ENCODE measurements around the gene AMER3. TPM values are rescaled to one million over a fixed set of nuclear protein-coding genes. Genes with fewer than 3 reads are reported as not detected.
"Not testable (repeated sequence)": the region's sequence is repeated elsewhere in the genome, so short reads cannot be mapped to it uniquely, and the experiment has no call there.

Gene AMER3, protein sequence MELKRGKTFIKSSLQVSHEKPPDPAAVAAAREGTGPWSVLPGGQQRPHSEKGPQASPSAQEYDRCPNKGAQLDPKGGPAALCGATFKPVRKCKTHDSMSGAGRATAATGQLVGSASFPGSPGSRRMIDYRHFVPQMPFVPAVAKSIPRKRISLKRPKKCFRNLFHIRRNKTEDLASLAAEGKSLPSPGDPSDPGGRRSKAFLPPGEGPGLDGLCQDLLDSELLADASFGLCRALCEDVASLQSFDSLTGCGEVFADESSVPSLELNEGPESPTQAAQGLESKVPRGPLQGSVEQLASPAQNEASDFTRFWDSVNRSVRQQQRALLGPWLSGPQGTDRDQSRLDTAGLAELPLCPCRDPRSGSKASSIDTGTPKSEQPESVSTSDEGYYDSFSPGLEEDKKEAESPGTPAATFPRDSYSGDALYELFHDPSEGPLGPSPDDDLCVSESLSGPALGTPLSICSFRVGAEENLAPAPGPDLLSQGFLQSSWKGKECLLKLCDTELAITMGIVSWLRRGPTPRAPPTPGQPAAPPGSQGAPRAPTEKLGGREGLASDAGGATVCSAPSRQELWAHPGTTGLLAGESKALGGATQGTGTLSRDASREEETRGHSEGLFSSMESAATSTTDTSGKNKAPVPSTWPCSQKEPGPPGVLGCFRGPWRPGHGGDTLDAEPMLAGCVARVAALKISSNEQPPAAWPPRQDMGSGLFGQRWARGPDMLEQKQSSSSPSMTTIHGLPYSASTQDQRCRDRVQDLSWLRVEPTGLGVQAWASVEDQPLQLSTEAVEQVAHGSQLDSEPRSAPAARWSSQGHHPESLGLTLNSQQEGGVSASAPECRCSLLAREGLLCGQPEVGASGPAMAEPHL
- polyA plus RNA-seq (2012; ENCODE audit: insufficient read depth, insufficient read length): not detected

DNA sequence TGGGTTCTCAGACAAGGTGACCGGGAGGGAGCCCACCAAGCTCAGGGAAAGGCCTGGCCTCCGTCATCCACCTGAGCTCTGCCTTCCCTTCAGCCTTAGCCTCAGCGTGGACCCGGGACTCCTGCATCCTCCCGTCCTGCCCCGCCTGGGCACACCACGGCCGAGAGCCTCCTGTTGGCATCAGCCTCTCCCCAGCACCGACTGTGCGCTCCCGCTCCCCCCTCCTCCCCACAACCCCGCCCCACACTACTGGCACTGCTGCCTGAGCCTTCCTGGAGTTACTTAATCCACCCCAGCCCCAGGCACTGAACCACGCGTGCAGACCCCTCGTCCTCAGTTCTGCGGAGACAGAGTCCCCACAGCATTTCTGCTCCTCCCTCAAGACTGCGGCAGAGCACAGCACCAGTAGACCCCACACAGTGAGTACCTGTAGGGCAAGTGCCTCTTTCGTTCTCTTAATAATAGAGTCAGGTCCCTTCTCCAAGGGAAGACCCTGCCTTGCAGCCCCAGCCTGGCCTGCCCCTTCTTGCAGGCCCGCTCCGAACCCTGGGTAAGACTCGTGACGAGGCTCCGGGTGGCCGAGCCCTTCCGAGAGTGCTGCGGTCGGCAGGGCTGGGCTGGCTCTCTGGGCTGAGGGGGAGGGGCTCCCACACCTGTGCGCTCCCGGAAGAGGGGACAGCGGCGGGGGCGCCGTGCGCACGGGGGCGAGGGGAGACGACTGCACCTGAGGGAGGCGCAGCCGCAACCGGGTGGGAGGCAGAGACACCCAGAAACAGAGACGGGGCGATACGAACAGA, at the start of gene AMER3:
TSS of gene AMER3 (plus strand) at position 285 of the 797 bp plus-strand sequence. CDS start 6,533 bp downstream, outside the sequence.
- DNase-seq (ENCODE audit: low read depth, low spot score): no peak
- no peak within 1 kb of the TSS for H3K4me3 ChIP-seq (ENCODE audit: low read length)

DNA sequence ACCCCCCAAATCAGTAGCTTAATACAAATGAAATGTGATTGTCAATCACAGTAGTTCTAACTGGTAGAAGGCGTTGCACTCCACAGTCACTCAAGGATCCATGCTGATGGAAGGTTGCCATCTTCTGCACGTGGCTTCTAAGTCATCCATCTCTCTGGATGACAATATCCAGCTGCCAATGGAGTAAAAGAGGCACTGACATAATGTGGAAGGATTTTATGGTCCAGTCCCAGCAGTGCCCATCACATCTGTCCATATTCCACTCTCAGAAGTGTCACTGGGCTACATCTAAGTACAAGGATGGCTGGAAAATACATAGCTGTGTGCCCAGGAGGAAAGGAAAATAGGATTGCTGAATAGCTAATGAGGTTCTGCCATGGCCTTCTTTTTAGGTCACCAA, 40.5 kb upstream of the AMER3 start:
- not testable (repeated sequence) for H3K4me3 ChIP-seq (ENCODE audit: low read length); DNase-seq (ENCODE audit: low read depth, low spot score)

DNA sequence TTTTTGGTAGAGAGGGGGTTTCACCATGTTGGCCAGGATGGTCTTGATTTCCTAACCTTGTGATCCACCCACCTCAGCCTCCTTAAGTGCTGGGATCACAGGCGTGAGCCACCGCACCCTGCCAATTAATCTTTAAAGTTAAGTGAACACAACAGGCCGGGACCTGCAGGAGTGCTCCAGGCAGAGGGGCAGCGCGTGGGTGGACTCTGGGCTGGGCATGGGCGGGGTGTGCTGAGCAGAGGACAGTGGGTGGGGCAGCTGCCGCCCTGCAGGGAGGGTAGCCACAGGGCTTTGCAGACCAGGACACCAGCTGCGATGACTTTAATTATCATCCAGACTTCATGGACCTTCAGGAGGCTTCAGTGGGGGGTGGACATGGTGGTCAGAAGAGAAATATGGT, 35.3 kb upstream of the AMER3 start:
- no peak for DNase-seq (ENCODE audit: low read depth, low spot score)
- H3K4me3 ChIP-seq (ENCODE audit: low read length): no peak overlapping the region

DNA sequence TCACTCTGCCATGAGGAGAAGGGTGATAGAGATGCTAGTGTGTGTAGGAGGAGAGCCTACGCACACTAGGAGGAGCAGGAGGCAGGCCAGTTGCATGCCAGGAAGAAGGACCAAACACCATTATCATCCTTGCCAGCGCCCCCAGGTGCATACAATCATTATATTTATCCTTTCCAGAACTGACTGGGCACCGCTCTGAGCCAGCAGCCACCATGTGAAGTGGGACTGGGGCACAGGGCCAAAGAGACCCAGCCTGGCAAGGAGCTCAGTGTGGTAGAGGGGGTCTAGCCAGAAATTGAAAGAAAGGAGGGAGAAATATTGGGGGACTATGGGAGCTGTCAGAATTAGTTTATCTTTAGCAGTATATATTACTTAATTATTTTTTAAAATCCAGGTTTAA, 34.8 kb upstream of the AMER3 start:
- DNase-seq (ENCODE audit: low read depth, low spot score): no peak
- H3K4me3 ChIP-seq (ENCODE audit: low read length): no peak overlapping the region

DNA sequence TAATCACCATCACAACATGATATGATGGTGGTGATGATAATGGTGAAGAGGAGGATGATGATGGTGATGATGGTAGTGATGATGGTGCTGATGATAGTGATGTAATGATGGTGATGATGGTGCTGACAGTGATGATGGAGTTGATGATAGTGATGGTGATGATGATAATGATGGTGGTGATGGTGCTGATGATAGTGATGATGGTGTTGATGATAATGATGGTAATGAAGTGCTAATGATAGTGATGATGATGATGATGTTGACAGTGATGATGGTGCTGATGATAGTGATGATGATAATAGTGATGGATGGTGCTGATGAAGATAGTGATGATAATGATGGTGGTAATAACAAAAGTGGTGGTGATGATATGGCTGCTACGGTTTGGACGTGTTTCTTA, 30.9 kb upstream of the AMER3 start:
- no peak for DNase-seq (ENCODE audit: low read depth, low spot score)
- H3K4me3 ChIP-seq (ENCODE audit: low read length): no peak overlapping the region

DNA sequence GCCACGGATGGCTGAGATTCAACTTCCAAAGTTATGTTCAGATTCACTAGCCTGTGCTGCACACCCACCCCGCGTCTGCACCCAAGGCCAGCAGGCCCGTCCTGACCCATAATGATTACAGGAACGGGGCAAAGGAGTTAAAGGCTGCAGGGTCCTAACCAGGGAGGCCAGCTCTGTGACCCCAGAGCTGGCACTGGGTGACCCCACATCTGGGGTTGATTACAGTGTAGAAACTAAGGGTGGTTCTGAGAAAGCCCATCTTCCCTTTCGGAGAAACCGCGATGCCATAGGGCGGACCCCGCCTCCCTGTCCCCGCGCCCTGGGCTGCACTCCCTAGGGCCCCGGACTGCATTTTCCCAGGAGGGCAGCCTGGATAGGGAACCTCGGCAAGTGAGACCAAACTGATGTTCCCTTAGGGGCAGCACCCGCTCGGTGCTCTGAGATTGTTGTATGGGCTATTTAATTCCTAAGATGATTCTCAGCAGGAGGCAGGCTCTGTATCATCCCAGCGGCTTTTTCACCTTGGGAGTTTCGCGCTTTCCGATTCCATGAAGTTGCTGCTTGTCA, 28.6 kb upstream of the AMER3 start:
- DNase-seq (ENCODE audit: low read depth, low spot score): no peak
- H3K4me3 ChIP-seq (ENCODE audit: low read length): peak overlapping the region; percentile 63

DNA sequence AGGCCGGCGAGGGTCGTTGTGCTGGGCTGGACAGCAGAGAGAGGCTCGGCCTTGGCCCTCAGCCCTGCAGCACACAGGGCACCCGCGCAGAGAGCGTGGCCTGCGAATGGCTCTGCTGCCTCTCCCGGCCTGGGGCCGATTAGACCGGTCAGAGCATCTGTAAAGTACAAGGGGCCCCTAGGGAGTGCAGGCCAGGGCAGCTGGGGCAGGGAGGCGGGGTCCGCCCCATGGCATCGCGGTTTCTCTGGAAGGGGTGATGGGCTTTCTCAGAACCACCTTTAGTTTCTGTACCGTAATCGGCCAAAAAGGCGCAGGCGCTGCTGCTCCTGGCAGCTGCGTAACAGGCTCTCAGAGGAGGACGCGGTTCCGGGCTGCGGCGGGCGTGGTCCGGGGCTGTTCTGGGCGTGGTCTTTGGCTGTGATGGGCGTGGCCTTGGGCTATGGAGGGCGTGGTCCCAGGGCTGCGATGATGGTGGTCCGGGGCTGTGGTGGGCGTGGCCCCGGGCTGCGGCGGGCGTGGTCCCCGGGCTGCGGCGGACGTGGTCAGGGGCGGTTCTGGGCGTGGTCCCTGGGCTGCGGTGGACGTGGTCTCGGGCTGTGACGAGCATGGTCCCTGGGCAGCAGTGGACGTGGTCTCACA, 27.9 kb upstream of the AMER3 start:
- DNase-seq (ENCODE audit: low read depth, low spot score): peak; percentile 75
- H3K4me3 ChIP-seq (ENCODE audit: low read length): peak overlapping the region; percentile 63

DNA sequence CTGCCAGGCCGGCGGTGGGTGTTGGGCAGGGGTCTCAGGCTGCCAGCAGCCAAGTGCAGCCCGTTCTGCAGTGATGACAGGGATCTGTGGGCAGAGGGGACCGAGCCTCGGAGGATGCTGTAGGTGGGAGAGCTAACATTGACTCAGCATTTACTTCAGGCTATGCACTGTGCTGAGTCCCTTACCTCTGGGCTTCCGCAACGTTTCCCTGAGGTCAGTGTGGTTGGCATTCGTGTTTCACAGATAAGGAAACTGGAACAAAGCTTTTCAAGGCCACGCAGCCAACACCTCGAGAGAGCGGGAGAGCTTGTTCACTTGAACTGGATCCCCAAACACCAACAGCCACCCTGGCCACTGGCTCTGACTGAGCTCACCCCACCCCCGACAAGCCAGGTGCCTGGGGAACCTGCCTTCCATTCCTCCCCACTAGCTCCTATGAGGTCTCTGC, 27.3 kb upstream of the AMER3 start:
- peak overlapping the region; percentile 43 for H3K4me3 ChIP-seq (ENCODE audit: low read length)

DNA sequence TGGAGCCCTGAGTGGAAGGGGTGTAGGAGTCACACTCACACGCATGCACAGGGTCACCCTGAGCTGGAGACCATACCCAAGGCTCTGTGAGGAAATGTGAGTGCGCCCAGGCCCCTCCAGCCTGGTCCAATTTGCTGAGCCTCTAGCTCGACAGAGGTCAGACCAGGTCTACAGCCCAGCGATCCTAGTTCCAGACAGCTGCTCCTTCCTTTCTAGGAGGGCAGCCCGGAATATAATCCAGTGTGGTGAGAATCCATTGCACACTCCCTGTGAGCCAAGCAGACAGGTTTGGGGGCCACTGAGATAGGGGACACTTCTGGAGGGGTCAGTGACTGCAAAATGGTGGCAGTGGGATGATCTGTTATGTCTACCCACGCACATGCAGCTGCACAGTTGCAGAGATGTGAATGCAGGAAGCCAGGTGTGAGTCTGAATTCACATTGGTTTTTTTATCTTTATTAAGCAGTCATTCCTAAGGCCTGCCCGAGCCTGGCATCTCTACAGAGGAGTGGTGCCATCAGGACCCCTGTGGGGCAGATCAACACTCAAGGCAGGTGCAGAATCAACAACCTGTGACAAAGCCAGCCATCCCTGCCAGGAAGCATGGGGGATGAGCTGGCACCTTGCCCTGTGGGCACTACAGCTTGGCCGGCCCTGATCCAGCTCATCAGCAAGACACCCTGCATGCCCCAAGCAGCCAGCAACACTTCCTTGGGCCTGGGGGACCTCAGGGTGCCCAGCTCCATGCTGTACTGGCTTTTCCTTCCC, 26.6 kb upstream of the AMER3 start, which contains the start of gene GPR148:
TSS of gene GPR148 (plus strand) at position 522 of the 768 bp plus-strand sequence. CDS start at position 604, 82 bp downstream.
- DNase-seq (ENCODE audit: low read depth, low spot score): peak; percentile 5

More for the DNA sequence above, 27.3 kb upstream of the AMER3 start:
- peak; percentile 7 for DNase-seq (ENCODE audit: low read depth, low spot score)

DNA sequence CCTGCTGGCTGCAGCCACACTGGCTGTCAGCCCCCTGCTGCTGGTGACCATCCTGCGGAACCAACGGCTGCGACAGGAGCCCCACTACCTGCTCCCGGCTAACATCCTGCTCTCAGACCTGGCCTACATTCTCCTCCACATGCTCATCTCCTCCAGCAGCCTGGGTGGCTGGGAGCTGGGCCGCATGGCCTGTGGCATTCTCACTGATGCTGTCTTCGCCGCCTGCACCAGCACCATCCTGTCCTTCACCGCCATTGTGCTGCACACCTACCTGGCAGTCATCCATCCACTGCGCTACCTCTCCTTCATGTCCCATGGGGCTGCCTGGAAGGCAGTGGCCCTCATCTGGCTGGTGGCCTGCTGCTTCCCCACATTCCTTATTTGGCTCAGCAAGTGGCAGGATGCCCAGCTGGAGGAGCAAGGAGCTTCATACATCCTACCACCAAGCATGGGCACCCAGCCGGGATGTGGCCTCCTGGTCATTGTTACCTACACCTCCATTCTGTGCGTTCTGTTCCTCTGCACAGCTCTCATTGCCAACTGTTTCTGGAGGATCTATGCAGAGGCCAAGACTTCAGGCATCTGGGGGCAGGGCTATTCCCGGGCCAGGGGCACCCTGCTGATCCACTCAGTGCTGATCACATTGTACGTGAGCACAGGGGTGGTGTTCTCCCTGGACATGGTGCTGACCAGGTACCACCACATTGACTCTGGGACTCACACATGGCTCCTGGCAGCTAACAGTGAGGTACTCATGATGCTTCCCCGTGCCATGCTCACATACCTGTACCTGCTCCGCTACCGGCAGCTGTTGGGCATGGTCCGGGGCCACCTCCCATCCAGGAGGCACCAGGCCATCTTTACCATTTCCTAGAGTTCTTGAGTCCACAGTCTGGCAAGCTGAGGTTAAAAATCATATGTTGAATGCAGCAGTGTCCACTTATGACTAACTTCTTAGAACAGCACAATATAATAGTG, 25.7 kb upstream of the AMER3 start:
- H3K4me3 ChIP-seq (ENCODE audit: low read length): no peak overlapping the region
- DNase-seq (ENCODE audit: low read depth, low spot score): no peak

More for the DNA sequence above, 26.6 kb upstream of the AMER3 start, which contains the start of gene GPR148:
- H3K4me3 ChIP-seq (ENCODE audit: low read length): peak within 1 kb of the TSS; percentile 43

DNA sequence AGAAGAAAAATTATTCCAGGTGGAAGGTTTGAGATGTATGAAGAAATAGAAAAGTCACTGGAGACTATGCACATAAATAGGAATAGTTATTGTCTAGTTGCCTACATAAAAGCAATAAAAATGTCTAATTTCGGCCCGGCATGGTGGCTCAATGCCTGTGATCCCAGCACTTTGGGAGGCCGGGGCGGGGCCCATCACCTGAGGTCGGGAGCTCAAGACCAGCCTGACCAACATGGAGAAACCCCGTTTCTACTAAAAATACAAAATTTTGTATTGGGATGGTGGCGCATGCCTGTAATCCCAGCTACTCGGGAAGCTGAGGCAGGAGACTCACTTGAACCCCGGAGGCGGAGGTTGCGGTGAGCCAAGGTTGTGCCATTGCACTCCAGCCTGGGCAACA, 23.1 kb upstream of the AMER3 start:
- H3K4me3 ChIP-seq (ENCODE audit: low read length); DNase-seq (ENCODE audit: low read depth, low spot score): not testable (repeated sequence)

DNA sequence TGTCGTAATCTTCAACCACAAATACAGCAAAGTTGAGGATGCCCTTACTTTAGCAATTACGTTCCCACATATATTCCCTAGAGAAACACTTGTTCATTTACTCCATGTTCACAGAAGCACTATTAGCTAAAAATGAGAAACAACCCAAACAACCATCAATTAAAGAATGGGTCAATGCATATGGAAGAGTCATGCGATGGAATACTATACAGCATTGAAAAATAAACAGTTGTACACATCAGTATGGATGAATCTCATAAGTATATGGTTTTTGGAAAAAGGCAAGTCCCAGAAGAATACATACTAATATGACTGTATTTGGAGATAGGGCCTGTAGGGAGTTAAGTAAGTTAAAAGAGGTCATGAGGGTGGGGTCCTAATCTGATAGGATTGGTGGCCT, 20.1 kb upstream of the AMER3 start:
- DNase-seq (ENCODE audit: low read depth, low spot score): no peak
- no peak overlapping the region for H3K4me3 ChIP-seq (ENCODE audit: low read length)

DNA sequence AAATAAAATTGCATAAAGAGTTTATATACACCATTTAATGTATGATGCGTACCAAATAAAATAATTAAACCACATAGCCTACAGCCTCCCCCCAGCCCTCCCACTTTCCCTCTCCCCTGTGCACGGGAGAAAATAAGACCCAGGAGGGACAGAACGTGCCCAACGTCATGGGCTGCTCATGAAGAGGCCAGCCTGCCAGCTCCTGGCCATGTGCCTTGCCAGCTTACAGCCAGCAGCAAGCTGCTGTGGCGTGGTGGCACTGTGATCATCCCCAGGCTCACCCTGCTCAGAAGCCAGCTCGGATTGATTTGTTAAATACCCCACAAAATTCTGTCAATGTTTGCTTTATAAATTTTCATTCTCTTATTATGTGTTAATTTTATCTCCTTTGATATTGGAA, 18.9 kb upstream of the AMER3 start:
- no peak overlapping the region for H3K4me3 ChIP-seq (ENCODE audit: low read length)
- no peak for DNase-seq (ENCODE audit: low read depth, low spot score)

DNA sequence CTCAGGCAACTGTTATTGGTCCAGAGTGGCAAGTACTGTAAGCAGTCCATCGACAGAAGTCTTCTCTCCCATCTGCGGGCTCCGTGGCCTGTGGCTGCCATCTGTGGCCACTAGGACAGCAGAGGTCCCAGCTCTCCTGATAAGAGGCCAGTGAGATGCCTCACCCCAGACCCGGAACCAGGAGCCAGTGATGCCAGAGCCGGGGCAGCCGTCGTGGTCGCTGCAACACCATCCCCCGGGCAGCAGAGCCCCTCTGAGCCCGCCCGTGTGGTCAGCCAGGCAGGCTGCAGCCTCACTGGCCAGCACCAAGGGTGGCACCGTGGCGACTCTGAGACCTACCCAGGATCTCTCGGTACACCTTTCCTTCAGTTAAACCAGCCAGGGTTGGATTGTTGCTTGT, 17.7 kb upstream of the AMER3 start:
- DNase-seq (ENCODE audit: low read depth, low spot score): no peak

DNA sequence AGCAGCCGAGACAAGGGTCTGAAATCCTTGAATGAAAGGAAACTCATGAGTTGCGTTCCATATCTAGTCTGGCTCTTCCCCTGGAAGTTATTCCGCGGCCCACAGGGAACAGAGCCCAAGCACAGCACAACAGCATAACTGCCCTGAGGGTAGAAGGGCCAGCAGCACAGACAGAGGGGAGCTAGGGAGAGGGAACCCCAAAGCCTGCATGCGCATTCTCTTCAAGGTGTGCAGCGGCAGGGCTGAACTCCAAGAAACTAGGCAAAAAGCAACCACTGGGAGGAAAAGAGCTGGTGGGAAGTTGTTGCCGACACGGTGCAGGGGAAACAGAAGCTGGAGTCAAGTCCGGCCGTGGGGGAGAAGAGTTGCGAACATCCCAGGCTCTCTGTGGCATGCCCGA, 14.7 kb upstream of the AMER3 start:
- DNase-seq (ENCODE audit: low read depth, low spot score): no peak
- H3K4me3 ChIP-seq (ENCODE audit: low read length): no peak overlapping the region

More for the DNA sequence above, 17.7 kb upstream of the AMER3 start:
- no peak overlapping the region for H3K4me3 ChIP-seq (ENCODE audit: low read length)

DNA sequence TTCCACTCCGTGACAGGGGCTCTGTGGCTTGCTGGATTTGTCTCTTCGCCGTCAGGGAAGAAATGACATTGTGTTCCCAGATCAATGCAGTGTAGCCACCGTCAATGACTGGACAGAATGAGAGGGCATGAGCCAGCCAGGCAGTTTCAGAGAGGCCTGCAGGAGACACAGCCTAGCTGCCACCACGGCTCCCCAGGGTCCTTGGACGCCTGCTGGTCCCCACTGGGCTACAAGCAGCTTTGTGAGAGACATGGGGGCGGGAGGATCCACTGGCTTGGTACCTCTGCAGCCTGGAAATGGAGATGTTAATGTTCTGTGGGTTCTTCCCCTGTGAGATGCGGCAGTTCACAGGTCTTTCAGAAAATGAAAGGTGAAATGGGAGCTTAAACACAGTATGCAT, 12.1 kb upstream of the AMER3 start:
- no peak overlapping the region for H3K4me3 ChIP-seq (ENCODE audit: low read length)
- DNase-seq (ENCODE audit: low read depth, low spot score): no peak
